ENCODE results near the gene EVC.

Gene EVC

DNA sequence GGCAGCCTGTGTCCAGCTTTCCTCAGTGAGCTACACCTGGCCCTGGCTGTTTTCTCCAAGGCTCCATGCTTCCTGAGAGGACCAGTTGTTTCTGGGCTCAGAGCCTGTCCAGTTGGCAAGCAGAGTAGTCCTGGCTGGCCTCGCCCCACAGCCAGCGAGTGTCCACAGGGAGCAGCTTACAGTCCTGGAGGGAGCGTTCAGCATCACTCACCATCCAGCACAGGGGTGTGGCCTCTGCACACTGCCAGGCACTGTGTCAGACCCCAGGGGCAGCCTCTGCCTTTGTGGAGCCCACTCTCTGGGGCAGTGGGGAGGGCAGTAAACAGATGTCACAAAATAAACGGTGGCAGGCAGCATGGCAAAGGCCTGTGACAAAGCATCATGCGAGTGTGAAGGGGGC is 23.9 kb downstream of the EVC start:
- in situ Hi-C loops (cut with HindIII; ENCODE audit: low sequenced_read_pairs): no loop called here
- DNase-seq (ENCODE audit: low read depth, low spot score): no peak
- TF ChIP-seq CTCF (IDR thresholded peaks at IDR 0.05; ENCODE audit: low read depth, low read length): no peak
- H3K4me3 ChIP-seq (ENCODE audit: low read depth, low read length): no peak overlapping the region

DNA sequence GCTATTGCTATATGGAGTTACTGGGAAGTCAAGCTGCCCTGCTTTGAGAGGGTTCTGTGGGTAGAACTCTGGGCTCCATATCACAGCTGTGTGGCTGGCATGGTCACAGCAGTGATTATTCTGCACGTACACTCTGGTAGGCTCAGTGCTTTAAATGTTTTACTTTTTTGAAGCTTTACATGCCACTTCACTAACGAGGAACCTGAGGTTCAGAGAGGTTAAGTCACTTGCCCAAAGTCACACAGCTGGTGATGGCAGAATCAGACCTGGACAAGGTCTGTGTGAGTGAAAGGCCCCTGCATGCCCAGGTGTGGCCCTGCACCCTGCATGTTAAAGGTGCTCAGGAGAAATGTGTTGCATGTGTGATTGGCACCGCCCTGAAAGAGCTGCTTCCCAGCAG is 24.5 kb downstream of the EVC start:
- H3K4me3 ChIP-seq (ENCODE audit: low read depth, low read length): no peak overlapping the region
- in situ Hi-C loops (cut with HindIII; ENCODE audit: low sequenced_read_pairs): no loop called here
- TF ChIP-seq CTCF (IDR thresholded peaks at IDR 0.05; ENCODE audit: low read depth, low read length): no peak
- DNase-seq (ENCODE audit: low read depth, low spot score): no peak

DNA sequence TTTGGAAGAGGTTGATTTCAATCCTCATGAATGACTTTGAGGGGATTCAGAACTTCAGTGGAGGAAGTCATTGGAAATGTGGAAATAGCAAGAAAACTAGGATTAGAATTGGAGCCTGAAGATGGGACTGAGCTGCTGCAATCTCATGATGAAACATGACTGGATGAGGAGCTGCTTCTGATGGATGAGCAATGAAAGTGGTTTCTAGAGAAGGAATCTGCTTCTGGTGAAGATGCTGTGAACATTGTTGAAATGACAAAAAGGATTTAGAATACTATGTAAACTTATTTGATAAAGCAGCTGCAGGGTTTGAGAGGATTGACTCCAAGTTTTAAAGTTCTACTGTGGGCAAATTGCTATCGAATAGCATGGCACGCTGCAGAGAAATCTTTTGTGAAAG is 27.1 kb downstream of the EVC start:
- no peak overlapping the region for H3K4me3 ChIP-seq (ENCODE audit: low read depth, low read length)
- no peak for DNase-seq (ENCODE audit: low read depth, low spot score)
- no peak for TF ChIP-seq CTCF (IDR thresholded peaks at IDR 0.05; ENCODE audit: low read depth, low read length)
- in situ Hi-C loops (cut with HindIII; ENCODE audit: low sequenced_read_pairs): no loop called here

DNA sequence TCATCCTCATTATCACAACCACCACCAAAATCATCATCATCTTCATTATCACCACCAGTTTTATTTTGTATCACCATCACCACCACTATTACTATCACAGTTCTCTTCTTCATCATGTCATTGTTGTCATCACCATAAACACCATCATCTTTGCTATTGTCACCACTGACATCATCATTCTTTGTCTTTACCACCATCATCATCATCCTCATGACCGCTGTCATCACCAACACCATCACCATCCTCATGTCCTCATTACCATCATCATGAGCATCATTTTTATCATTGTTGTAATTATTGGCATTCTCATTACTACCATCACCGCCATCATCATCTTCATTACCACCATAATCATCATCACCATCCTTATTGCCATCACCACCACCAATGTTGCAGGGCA is 31.4 kb downstream of the EVC start:
- no peak for DNase-seq (ENCODE audit: low read depth, low spot score)
- TF ChIP-seq CTCF (IDR thresholded peaks at IDR 0.05; ENCODE audit: low read depth, low read length): no peak
- in situ Hi-C loops (cut with HindIII; ENCODE audit: low sequenced_read_pairs): no loop called here
- H3K4me3 ChIP-seq (ENCODE audit: low read depth, low read length): no peak overlapping the region

- no peak overlapping the region for H3K4me3 ChIP-seq (ENCODE audit: low read depth, low read length)
- TF ChIP-seq CTCF (IDR thresholded peaks at IDR 0.05; ENCODE audit: low read depth, low read length): no peak
- in situ Hi-C loops (cut with HindIII; ENCODE audit: low sequenced_read_pairs): no loop called here
- no peak for DNase-seq (ENCODE audit: low read depth, low spot score)
Observed at GRCh38 chr4:5742968-5743367, 32.0 kb downstream of the EVC start.

DNA sequence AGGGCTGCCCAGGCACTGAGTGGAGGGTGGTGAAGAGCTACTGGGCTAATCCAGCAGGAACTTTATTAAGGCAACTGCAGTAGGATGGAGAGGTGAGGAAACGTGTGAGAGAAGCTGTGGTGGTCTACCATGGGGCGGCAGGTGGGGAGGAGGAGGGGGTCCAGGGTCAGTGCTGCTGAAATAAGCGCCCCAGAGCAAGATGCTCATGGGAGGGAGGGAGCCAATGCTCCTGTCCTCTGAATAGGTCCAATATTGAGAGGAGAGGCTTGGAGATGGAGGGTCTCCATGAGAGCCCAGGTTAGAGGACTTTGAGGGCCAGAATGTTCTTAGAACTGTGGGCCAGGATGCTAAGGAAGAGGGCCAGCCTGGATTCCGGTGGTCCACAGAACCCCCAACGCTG is 35.2 kb downstream of the EVC start:
- no peak for DNase-seq (ENCODE audit: low read depth, low spot score)
- no peak overlapping the region for H3K4me3 ChIP-seq (ENCODE audit: low read depth, low read length)
- TF ChIP-seq CTCF (IDR thresholded peaks at IDR 0.05; ENCODE audit: low read depth, low read length): no peak

More for the DNA sequence above, 35.2 kb downstream of the EVC start:
- in situ Hi-C loops (cut with HindIII; ENCODE audit: low sequenced_read_pairs): no loop called here

Data from astrocyte of the spinal cord (primary cell).